Adrenal gland (tissue), 5 donors: ENCODE measurements around the gene HIVEP3.

Experiments
- POLR2A ChIP-seq, 2 donors: fragments of 450-650 bp; IDR thresholded peaks; one replicate each; pipeline ENCODE4 v1.6.1; 2017; ENCODE audit warnings: antibody characterized with exemption in 2 of 2, mild to moderate bottlenecking in 2 of 2, moderate library complexity in 1 of 2
- TF ChIP-seq, protein P1 (sequence below), 6 experiments: fragments of 450-650 bp in 4 of 6; fragments of 200-600 bp in 2 of 6; sonication (generic) in 1 of 6; IDR thresholded peaks; 1 replicate in 5 of 6; 2 replicates in 1 of 6; pipeline versions ENCODE4 v1.5.1 to v1.8.0; 2016 to 2021; ENCODE audit warnings: antibody characterized with exemption in 6 of 6, mild to moderate bottlenecking in 2 of 6, moderate library complexity in 1 of 6
- donor health status: DM: no; HTN: no; CAD: no.

DNA sequence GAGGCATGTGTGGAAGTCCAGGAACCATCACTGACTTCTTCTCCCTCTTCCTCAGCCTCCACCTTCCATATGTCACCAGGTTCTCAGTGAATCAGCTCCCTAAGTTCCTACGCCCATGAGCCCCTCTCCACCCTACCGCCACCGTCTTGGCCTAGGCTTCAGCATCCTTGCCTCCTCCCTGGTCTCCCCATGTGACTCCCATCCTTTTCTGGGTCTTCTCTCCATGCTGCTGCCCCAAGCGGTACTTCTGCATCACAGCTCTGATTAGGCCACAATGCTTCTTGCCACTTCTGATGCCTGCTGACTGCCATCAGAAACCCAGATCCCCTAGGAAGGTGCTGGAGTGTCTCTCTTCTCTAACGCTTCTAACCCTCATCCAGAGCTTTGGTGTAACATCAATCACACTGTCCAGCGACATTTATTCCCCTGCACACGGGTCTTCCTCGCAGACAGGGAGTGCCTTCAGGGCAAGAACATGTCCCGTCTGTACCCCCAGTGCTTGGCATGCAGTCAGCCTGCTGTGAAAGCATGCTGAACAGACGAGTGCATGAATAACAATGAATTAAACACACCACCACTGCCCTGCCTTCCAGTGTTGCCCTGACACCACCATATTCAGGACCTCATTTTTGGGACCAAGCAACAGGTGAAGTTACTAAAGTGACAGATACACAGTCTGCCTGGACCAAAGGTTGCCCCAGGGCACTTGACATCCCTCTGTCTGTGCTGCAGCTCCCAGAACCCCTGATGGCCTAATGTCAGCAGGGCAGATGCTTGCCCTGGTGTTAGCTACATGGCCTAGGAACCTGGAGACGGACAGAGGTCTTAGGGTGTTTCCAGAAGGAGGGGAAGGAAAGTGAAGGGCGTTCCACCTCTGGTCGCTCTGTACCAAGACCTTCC, 275.6 kb downstream of the HIVEP3 start:
- TF ChIP-seq, protein P1, sequence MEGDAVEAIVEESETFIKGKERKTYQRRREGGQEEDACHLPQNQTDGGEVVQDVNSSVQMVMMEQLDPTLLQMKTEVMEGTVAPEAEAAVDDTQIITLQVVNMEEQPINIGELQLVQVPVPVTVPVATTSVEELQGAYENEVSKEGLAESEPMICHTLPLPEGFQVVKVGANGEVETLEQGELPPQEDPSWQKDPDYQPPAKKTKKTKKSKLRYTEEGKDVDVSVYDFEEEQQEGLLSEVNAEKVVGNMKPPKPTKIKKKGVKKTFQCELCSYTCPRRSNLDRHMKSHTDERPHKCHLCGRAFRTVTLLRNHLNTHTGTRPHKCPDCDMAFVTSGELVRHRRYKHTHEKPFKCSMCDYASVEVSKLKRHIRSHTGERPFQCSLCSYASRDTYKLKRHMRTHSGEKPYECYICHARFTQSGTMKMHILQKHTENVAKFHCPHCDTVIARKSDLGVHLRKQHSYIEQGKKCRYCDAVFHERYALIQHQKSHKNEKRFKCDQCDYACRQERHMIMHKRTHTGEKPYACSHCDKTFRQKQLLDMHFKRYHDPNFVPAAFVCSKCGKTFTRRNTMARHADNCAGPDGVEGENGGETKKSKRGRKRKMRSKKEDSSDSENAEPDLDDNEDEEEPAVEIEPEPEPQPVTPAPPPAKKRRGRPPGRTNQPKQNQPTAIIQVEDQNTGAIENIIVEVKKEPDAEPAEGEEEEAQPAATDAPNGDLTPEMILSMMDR (IDR thresholded peaks at IDR 0.05) = no peak
- TF ChIP-seq POLR2A (IDR thresholded peaks at IDR 0.05) = no peak
